GM12865 (cell line): ENCODE measurements around the gene CDH4.

Source experiments
- DNase-seq: peaks from one replicate; pipeline ENCODE4 v3.0.0; 2010; ENCODE audit warnings: low read depth
- H3K4me3 ChIP-seq: 2 replicates; pipeline ENCODE4 v1.5.1; 2011; ENCODE audit warnings: mild to moderate bottlenecking, low read depth, low read length, control low read depth
- CTCF ChIP-seq: IDR thresholded peaks from 2 replicates; pipeline ENCODE4 v1.5.1; 2011; ENCODE audit warnings: low read length, control low read depth, low read depth, inconsistent platforms; ENCODE audit not compliant: insufficient read depth; ENCODE audit errors: missing control alignments

The CDH4 gene

GRCh38 chr20:61951695-61952533, 699.9 kb downstream of the CDH4 start:
- TF ChIP-seq CTCF: no peak
- no peak overlapping the region for H3K4me3 ChIP-seq
- no peak for DNase-seq

- DNase-seq: no peak
- H3K4me3 ChIP-seq: no peak overlapping the region
- TF ChIP-seq CTCF: no peak
These were observed 701.3 kb downstream of the CDH4 start for GRCh38 chr20:61953037-61954021.

- no peak for TF ChIP-seq CTCF
- no peak for DNase-seq
- no peak overlapping the region for H3K4me3 ChIP-seq
These were observed 702.4 kb downstream of the CDH4 start for GRCh38 chr20:61954276-61955021.

- TF ChIP-seq CTCF: no peak
- no peak overlapping the region for H3K4me3 ChIP-seq
- DNase-seq: no peak
These were observed 703.8 kb downstream of the CDH4 start for GRCh38 chr20:61955668-61956395.

- no peak for TF ChIP-seq CTCF
- DNase-seq: no peak
- no peak overlapping the region for H3K4me3 ChIP-seq
These were observed 704.6 kb downstream of the CDH4 start for GRCh38 chr20:61956396-61957342.
